Measurements from ENCODE around the gene KRTAP5-7.

GRCh38 chr11:71545405-71545966 lies 18.4 kb downstream of the KRTAP5-7 start:
- no peak for TF ChIP-seq ZNF251 (CRISPR knock-in tag; IDR thresholded peaks at IDR 0.05)
- TF ChIP-seq POLR2G (IDR thresholded peaks at IDR 0.05; ENCODE audit: low read depth, low read length): no peak
- no peak for TF ChIP-seq ERF (CRISPR knock-in tag; IDR thresholded peaks at IDR 0.05)
